HG02610 (cell line): Measurements from ENCODE around the gene RAB34.

Experiments
- ATAC-seq: cut with Tn5 transposase; IDR thresholded peaks from one replicate; pipeline ENCODE4 v1.9.1; 2021; ENCODE audit warnings: mild to moderate bottlenecking, moderate library complexity; ENCODE audit not compliant: unreplicated experiment

Gene RAB34

DNA sequence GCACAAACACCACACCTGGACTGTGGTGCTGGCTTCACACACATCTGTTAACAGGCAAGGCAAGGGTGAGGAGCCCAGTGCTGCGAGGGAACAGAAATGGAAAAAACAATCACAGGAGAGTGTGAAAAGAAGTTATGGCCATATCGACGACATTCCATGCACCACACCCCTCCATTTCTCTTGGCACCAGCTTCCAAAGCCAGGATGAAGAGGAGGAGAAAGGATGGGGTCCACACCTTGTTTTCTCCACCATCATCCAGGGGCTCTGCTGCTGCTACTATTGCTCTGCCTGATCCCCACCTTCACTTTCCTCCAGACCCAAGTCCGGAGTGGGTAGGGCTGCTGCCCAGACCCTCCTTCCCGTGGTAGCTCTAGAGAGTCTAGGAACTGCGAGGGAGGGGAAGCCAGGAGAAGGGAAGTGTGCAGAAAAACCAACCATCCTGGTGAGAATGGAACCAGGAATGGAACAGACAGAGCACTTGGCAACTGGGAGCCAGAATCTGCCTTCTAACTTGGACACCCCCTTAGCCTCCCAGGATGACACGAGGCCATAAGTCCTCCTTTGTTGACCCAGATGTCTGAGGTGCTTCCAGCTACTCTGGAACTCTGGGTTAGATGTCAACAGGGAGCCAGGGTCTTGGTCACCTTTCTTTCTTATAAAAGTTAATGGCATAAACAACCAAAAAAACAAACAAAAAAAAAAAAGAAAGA, 4.8 kb downstream of the RAB34 start:
- ATAC-seq = no peak

DNA sequence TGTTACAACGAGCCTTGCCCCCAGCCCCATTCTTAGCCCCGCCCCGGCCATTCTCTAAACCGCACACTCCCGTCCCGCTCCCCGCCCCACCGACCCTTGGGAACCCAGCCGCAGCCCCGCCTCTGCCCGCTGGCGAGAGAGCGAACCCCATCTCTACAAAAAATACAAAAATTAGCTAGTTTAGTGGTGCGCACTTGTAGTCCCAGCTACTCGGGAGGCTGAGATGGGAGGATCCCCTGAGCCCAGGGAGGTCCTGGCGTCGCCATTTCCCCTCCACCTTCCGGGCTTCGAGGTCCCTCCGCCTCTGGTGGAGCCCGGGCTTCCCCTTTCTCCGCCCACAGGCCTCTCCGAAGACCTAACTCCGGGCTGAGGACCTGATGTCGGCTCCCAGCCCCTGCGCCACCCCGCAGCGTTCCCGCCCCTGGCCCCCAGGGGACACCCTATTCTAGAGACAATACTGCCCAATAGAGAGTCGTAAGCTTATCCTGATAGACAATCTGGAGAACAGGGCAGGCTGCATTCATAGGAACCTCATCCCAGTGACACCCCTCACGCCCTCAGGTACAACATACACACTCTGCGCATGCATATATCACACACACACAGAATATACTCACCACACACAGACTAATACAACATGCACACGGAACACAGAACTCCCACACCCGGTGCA, 5.5 kb downstream of the RAB34 start:
- ATAC-seq = peak; percentile 32

DNA sequence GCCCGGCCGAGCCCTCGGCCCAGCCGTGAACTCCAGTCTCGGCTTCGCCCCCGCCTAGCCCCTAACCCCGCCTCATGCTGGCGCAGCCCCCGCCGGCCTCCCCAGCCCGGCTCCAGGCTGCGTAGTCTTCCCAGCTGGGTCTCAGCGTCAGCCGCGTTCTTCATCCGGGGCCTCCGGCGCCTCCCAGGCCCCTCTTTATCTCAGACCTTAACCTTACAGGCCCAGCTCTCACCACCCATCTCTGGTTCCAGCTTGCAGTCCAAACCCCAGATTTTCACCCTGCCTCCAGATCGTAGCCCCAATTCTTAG, 6.0 kb downstream of the RAB34 start, which contains the start of gene PROCA1:
PROCA1 (minus strand) TSS at position 166 of the 309 bp plus-strand sequence. CDS start 228 bp downstream, outside the sequence.
- ATAC-seq = no peak

DNA sequence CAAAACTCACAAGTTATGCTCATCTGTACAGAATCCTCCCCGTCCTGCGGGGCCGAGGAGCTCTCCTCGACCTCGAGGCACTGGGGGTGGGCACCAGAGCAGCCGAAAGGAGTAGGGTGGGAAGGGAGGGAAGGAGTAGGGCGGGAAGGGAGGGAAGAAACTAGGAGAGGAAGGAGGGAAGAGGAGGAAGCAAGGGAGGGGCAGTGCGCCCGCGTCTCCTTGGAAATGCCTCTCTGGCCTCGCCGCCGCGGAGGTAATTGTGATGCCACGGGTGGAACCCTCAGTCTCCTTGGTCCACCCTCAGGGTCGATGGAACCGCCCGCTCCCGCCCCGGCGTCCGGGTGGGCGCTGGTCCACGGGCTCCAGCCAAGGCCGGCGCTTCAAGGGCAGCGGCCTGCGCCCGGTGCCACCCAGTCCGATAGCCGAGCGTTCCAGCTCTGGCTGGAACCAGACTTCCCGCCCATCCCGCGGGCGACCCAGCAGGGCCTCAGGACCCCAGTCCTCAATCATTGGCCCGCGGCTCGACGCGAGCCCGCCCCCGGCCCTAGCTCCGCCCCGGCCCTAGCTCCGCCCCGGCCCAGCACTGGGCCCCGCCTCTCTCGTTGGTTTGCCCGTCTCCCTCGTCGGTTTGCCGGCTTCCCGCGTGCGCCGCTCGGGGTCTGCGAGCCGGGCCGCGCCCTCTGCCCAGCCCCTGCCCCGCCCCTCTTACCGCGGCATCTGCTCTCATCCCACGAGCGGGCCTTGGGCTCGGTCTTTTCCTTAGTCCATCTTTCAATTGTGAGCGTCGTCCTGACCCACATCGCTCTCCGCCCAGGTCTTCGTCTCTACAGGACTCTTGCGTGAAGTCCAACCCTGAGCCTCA, 6.6 kb downstream of the RAB34 start:
- peak; percentile 77 for ATAC-seq

- no peak for ATAC-seq
These were observed 10.3 kb downstream of the RAB34 start for GRCh38 chr17:28707339-28707720.

GRCh38 chr17:28706471-28707338, 11.0 kb downstream of the RAB34 start:
- ATAC-seq = no peak

GRCh38 chr17:28705728-28706334, 11.8 kb downstream of the RAB34 start:
- no peak for ATAC-seq

- no peak for ATAC-seq
These were observed 12.5 kb downstream of the RAB34 start for GRCh38 chr17:28705074-28705659.

DNA sequence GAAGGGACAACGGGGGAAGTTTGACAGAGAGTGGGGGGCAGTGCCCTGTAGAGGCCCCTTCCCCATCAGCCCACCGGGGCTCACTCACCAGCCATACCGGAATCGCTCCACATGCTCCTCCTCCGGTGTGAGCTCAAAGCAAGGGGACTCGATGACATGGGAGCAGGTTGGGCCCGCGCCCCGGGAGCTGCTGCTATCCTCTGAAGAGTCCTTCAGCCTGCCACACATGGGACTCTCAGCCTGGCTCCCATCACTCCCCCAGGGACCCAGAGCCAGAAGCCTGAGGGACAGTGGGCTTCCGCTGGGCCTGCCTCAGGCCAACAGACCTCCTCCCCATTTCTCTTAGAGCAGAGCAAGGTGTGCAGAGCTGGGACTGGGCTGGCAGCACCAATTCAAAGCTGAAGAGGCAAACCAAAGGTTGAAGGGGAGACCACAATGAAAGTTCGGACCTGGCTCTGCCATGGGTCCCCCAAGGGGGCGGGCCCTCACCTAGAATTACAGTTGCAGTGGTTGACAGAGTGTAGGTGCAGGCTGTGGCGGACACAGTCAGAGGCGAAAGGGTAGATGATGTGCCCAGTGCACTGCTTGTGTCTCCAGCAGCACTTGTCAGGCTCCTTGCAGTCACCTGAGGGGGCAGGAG, 13.3 kb downstream of the RAB34 start:
- ATAC-seq = no peak

GRCh38 chr17:28703552-28704218, 14.0 kb downstream of the RAB34 start:
- ATAC-seq = no peak

DNA sequence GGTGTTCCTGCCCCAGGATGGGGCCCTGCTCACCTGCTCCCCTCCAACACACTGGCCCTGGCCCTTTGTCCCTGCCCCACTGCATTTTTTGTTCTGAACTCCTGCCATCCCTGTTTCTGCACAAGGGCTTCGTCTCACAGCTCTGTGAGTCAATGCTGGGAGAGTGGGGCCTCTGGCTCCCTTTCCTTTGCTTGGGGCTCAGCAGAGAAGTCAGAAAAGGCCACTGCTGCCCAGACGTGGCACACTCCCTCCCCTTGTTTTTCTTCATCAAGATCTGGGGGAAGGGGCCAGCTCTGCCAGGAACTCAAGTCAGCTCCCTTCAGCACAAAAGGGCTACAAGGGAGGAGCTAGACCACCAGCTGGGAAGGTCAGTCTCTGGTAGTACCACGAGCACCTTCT, 14.9 kb downstream of the RAB34 start:
- ATAC-seq = no peak

DNA sequence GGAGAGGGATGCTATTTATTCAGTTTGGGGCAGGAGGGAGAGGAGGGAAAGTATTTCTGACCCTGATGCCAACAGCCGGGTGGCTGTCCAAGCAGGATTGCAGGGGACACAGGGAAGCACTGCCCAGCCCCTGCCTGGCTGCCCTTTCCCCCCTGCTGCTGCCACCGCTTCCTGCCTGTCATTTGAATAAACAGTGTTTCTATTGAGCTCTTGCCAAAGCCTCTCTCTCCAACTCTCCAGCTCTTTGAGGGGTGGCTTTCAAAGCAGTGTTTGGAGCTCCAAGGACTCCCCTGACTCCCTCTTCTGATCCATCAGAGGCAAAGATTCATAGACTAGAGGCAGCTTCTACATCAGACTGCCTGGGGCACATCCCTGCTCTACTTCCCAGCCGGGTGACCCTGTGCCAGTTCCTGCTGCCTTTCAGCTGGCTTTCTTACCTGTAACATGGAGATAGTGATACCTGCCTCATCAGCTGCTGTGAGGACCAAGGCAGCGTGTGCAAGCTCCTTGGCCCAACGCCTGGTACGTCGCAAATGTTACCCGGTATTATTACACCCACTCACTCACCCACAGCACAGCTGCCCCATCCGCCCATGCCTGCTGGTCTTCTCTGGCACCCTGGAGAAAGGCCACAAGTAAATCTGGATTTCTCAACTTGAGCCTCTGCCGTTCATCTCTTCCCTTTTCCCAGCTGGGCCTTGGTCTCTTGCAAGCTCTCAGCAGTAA, 15.5 kb downstream of the RAB34 start:
- ATAC-seq = no peak

GRCh38 chr17:28700830-28701492, 16.7 kb downstream of the RAB34 start:
- no peak for ATAC-seq

DNA sequence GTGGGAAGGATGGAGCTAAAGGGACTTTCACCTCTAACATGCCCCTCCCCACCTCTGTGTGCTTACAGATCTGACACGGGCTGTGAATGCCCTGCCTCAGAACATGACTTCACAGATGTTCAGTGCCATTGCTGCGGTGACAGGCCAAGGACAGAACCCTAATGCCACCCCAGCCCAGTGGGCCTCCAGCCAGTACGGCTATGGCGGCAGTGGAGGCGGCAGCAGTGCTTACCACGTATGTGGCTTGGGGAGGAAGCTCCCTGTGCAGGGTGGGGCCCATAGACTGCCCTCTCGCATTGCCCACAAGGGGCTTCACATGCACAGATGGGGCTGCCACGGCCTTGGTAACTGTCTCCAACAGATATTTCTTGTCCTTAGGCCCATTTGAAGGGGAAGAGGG, 17.4 kb downstream of the RAB34 start:
- ATAC-seq = no peak

DNA sequence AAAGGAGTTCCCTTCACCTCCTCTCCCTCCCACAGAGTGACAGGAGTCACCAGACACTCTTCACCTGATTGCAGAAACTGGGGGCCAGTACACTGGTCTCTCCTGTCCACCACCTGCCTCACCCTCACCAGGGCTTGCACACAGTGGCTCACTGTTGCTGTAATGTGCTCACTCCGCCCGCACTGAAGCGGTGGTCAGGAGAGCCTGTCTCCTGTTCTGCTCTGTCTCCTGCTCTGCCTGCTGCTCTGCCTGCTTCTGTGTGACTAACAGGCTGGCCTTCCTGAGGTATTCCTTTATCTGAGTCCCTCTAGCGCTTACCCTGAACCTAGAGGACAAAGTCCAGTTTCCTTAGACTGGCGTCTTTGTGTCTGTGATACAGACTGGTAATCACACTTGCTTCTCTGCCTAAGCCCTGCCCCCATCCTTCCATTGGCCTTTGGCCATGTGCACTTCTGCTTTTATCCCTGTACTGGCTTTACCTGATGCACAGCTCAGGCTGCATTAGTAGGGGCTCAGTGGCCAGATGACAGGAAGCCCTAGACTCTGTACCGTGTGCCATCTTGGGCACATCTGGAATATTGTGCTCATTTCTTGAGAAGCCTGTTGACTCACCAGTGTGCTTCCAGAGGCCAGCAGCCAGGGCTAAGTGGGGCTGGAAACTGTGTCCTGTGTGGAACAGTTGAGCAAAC, 19.3 kb downstream of the RAB34 start:
- ATAC-seq = no peak

DNA sequence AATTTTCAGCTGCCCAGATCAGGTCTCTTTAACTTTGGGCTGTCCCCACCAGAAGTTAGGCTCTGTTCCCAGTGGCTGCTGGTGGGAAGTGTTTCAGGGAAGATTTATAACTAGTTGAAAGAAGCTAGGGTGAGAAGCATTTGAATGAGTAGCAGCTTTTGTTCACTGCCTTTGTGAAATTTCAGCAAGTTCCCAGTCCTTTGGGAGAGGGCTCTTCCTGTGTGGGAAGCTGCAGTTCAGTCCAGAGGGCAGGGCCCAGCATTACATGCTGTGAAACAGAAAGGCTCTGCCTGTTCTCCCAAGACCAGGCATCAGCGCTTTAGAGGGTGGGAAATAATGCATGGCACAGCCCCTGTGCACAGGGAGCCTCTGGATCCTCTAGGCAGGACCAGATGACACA, 23.8 kb downstream of the RAB34 start:
- ATAC-seq = no peak

- no peak for ATAC-seq
These were observed 28.7 kb downstream of the RAB34 start for GRCh38 chr17:28689011-28689410.
